HG02884 (cell line): ENCODE data around the gene NKX6-2.

Source experiments
- ATAC-seq: cut with Tn5 transposase; IDR thresholded peaks from one replicate; pipeline ENCODE4 v1.9.1; 2021; ENCODE audit warnings: mild to moderate bottlenecking, moderate library complexity; ENCODE audit not compliant: unreplicated experiment

NKX6-2 gene

GRCh38 chr10:132813560-132814468, 27.9 kb upstream of the NKX6-2 start:
- no peak for ATAC-seq

GRCh38 chr10:132813001-132813401, 27.1 kb upstream of the NKX6-2 start:
- ATAC-seq: no peak

GRCh38 chr10:132812520-132812919, 26.6 kb upstream of the NKX6-2 start:
- no peak for ATAC-seq

GRCh38 chr10:132811891-132812481, 26.0 kb upstream of the NKX6-2 start:
- ATAC-seq: no peak

- ATAC-seq: no peak
These were observed 25.1 kb upstream of the NKX6-2 start for GRCh38 chr10:132810807-132811700.

- ATAC-seq: no peak
These were observed 24.3 kb upstream of the NKX6-2 start for GRCh38 chr10:132810141-132810806.

- ATAC-seq: no peak
These were observed 23.5 kb upstream of the NKX6-2 start for GRCh38 chr10:132809232-132810140.

GRCh38 chr10:132808383-132809231, 22.7 kb upstream of the NKX6-2 start:
- ATAC-seq: no peak

GRCh38 chr10:132807621-132808049, 21.7 kb upstream of the NKX6-2 start:
- ATAC-seq: no peak

GRCh38 chr10:132806561-132807003, 20.6 kb upstream of the NKX6-2 start:
- no peak for ATAC-seq

- ATAC-seq: no peak
These were observed 20.2 kb upstream of the NKX6-2 start for GRCh38 chr10:132806110-132806509.

GRCh38 chr10:132805599-132805998, 19.7 kb upstream of the NKX6-2 start:
- ATAC-seq: no peak

- no peak for ATAC-seq
These were observed 19.0 kb upstream of the NKX6-2 start for GRCh38 chr10:132804785-132805426.

GRCh38 chr10:132804287-132804686, 18.3 kb upstream of the NKX6-2 start:
- no peak for ATAC-seq

- no peak for ATAC-seq
These were observed 17.7 kb upstream of the NKX6-2 start for GRCh38 chr10:132803416-132804210.

GRCh38 chr10:132802694-132803320, 16.9 kb upstream of the NKX6-2 start:
- no peak for ATAC-seq

GRCh38 chr10:132802048-132802447, 16.1 kb upstream of the NKX6-2 start:
- ATAC-seq: no peak
